IPS-15b (cell line): ENCODE results near the gene ZSWIM9.

Experiments
- H3K27me3 ChIP-seq: one replicate; pipeline ENCODE4 v1.6.1; 2013; ENCODE audit warnings: low read length; ENCODE audit not compliant: control insufficient read depth, insufficient read depth
- H3K36me3 ChIP-seq: one replicate; pipeline ENCODE4 v1.6.1; 2013; ENCODE audit warnings: low read length; ENCODE audit not compliant: control insufficient read depth, insufficient read depth
- H3K4me1 ChIP-seq: one replicate; pipeline ENCODE4 v1.6.1; 2013; ENCODE audit warnings: mild to moderate bottlenecking, low read length; ENCODE audit not compliant: control insufficient read depth, insufficient read depth
- H3K4me3 ChIP-seq: one replicate; pipeline ENCODE4 v1.5.1; 2013; ENCODE audit warnings: low read depth, low read length
- H3K9ac ChIP-seq: one replicate; pipeline ENCODE4 v1.6.1; 2013; ENCODE audit warnings: low read depth, mild to moderate bottlenecking, low read length
- H3K9me3 ChIP-seq: one replicate; pipeline ENCODE4 v1.6.1; 2013; ENCODE audit warnings: mild to moderate bottlenecking, low read length; ENCODE audit not compliant: control insufficient read depth, insufficient read depth

The ZSWIM9 gene

DNA sequence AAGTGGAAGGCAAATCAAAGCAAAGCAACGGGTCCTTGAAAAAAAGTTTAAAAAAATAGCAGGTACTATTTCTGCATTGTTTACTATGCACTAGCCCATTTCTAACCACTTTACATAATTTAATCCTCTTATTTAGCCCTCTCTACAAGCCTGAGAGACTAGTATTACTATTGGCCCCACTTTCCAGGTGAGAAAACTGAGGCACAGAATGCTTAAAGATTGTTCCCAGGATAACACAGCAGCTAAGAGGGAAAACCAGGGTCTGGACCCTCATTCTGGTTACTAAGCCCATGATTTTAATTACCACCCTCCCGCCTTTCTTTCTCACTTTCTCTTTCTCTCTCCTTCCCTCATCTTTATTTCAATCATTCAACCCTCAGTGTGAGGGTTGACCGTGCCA, 5.7 kb downstream of the ZSWIM9 start:
- Histone ChIP-seq H3K4me1 (no peaks in the 10 kb centered on the region), H3K9me3 (no peaks in the 10 kb centered on the region), H3K27me3 (no peaks in the 10 kb centered on the region), H3K36me3 (peaks cover 10% of the 10 kb centered on the region), H3K4me3 (no peak overlapping the region), H3K9ac (no peak overlapping the region)

DNA sequence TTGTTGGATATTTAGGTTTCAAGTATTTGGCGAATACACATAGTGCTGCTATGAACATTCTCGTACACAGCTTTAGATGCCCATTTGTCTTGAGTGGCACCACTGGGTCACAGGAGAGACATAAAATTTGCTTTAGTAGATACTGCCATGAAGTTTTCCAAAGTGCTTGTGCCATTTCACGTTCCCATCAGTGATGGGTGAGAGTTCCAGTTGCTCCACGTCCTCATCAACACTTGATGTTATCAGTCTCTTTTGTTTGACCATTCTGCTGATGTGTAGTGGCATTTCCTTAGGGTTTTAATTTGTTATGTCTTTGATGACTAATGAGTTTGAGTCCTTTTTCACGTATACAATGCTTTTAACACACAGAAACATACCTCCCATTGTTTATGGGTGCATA, 11.0 kb downstream of the ZSWIM9 start:
- Histone ChIP-seq H3K36me3 (peaks cover 3% of the 10 kb centered on the region), H3K9ac (no peak overlapping the region), H3K27me3 (no peaks in the 10 kb centered on the region), H3K9me3 (peaks cover 5% of the 10 kb centered on the region), H3K4me1 (no peaks in the 10 kb centered on the region), H3K4me3 (no peak overlapping the region)

DNA sequence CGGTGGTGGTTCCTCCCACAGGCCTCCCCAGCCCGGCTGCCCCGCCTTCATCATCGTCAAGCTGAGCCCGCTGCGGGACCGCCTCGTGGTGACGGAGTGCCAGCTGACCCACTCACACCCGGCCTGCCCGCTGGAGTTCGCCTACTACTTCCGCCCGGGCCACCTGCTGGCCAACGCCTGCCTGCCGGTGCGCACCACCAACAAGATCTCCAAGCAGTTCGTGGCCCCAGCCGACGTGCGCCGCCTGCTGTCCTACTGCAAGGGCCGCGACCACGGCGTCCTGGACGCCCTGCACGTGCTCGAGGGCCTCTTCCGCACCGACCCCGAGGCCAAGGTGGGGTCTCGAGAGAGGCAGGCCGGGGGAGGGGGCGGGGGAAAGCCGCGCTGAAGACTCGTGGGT, 12.0 kb downstream of the ZSWIM9 start:
- Histone ChIP-seq H3K9me3 (peaks cover 5% of the 10 kb centered on the region), H3K36me3 (peaks cover 3% of the 10 kb centered on the region), H3K27me3 (no peaks in the 10 kb centered on the region), H3K4me1 (no peaks in the 10 kb centered on the region), H3K9ac (no peak overlapping the region), H3K4me3 (no peak overlapping the region)

DNA sequence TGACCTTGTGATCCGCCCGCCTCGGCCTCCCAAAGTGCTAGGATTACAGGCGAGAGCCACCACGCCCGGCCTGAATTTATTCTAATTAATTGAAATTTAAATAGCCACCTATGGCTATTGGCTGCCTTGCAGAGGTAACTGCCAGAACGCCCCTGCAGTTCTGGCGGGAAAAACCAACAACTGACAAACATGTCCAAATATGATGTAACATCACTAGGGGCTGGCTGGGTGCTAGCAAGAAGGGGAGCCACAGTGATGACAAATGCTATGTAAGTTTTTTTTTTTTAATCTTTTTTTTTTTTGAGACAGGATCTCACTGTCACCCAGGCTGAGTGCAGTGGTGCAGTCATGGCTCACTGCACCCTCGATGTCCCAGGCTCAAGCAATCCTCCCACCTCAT, 12.9 kb downstream of the ZSWIM9 start:
- no peaks in the 10 kb centered on the region for H3K27me3 ChIP-seq
- no peak overlapping the region for H3K9ac ChIP-seq
- H3K4me1 ChIP-seq: no peaks in the 10 kb centered on the region
- H3K4me3 ChIP-seq: no peak overlapping the region
- H3K9me3 ChIP-seq: peaks cover 5% of the 10 kb centered on the region
- H3K36me3 ChIP-seq: peaks cover 3% of the 10 kb centered on the region

DNA sequence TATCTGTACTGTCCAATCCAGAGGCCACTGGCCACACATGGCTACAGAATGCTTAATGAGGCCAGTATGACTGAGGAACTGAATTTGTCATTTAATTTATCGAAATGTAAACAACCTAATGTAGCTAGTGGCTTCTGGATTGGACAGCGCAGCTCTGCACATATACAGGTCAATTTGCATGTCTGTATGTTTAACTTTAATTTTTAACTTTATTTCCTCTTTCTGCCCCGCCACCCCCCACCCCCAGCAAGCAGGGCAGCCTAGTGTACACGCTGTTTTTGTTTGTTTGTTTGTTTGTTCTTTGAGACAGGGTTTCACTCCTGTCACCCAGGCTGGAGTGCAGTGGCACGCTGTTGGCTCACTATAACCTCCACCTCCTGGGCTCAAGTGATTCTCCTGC, 15.5 kb downstream of the ZSWIM9 start:
- H3K36me3 ChIP-seq: no peaks in the 10 kb centered on the region
- peaks cover 5% of the 10 kb centered on the region for H3K9me3 ChIP-seq
- H3K4me1 ChIP-seq: no peaks in the 10 kb centered on the region
- H3K9ac ChIP-seq: no peak overlapping the region
- no peak overlapping the region for H3K4me3 ChIP-seq
- H3K27me3 ChIP-seq: no peaks in the 10 kb centered on the region

DNA sequence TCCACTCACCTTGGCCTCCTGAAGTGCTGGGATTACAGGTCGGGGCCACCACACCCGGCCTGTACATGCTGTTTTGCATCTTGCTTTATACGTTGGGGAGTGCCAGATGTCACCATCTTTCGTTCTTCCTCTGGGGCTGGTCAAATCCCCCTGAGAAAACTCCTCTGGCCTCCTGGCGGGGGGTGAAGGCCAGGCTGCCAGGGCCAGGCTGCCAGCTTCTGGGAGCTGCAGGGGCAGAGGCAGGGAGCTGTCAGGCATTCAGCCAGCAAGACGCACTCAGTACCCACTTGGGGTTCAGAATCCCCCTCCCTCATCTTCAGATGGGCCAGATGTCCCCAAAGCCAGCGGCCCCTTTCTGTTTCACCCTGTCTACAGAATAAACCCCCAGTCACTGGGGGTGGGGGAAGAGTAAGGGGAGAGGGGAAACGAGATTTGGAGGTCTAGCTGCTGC, 16.1 kb downstream of the ZSWIM9 start:
- no peaks in the 10 kb centered on the region for H3K4me1 ChIP-seq
- H3K9me3 ChIP-seq: peaks cover 3% of the 10 kb centered on the region
- H3K27me3 ChIP-seq: no peaks in the 10 kb centered on the region
- no peak overlapping the region for H3K9ac ChIP-seq
- no peak overlapping the region for H3K4me3 ChIP-seq
- H3K36me3 ChIP-seq: no peaks in the 10 kb centered on the region

DNA sequence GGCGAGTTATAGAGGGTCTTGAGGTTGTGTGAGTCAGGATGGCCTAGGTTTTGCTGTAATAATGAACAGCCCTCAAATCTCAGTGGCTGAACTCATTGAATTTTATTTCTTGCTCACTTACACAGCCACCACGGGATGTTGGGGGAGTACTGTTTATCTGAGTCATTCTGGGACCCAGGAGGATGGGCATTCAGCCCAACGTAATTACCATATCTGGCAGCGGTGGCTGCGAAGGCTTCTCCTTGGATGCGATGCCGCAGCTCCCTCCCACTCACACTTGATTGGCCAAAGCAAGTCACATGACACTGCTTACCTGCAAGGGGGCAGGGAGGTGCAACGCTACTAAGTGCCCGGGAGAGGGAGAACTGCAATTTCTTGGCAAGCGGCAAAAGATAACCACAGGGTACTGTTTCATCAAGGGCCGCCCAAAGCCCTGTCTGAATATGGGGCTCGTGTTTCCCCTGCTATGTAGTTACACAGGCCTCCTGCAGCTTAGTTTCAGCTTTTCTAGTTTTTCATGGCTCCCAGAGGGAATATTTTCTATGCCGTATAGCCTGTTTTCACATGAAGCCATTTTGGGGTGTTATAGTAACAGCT, 19.9 kb downstream of the ZSWIM9 start:
- Histone ChIP-seq H3K27me3 (no peaks in the 10 kb centered on the region), H3K9ac (no peak overlapping the region), H3K4me1 (no peaks in the 10 kb centered on the region), H3K36me3 (no peaks in the 10 kb centered on the region), H3K9me3 (no peaks in the 10 kb centered on the region), H3K4me3 (peak overlapping the region; percentile 6)

DNA sequence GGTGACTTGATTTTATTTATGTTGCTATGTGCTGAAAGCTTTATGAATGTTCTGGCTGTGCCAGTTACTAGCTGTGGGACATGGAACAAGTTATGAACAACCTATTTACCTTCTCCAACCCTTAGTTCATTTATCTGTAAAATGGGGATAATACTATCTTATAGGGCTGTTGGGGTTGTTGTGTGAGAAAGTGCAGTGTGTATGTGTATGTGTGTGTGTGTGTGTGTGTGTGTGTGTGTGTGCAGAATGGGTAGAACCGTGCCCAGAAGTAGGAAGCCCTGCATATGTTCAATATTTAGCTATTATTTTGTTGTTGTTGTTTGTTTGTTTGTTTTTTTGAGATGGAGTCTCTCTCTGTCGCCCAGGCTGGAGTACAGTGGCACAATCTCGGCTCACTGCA, 20.4 kb downstream of the ZSWIM9 start:
- no peaks in the 10 kb centered on the region for H3K9me3 ChIP-seq
- no peaks in the 10 kb centered on the region for H3K36me3 ChIP-seq
- H3K9ac ChIP-seq: no peak overlapping the region
- no peaks in the 10 kb centered on the region for H3K4me1 ChIP-seq
- H3K4me3 ChIP-seq: peak overlapping the region; percentile 4
- no peaks in the 10 kb centered on the region for H3K27me3 ChIP-seq

DNA sequence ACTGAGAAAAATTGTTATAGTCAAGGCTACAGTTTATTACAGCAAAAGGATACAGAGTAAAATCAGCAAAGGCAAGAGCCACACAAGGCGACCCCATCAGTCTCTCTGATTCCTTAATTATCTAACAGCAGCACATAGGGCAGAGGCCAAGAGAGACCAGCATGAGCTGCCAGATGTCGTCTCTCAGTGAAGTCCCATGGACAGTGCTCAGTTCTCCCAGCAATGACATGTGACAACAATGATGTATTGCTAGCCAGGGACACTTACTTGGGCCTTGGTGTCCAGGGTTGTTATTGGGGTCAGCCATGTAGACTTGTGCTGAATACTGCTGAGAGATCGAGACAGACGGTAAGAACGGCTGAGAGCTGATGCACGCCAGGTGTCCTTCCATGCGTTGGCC, 22.3 kb downstream of the ZSWIM9 start:
- no peak overlapping the region for H3K9ac ChIP-seq
- no peaks in the 10 kb centered on the region for H3K36me3 ChIP-seq
- no peaks in the 10 kb centered on the region for H3K4me1 ChIP-seq
- no peak overlapping the region for H3K4me3 ChIP-seq
- no peaks in the 10 kb centered on the region for H3K27me3 ChIP-seq
- no peaks in the 10 kb centered on the region for H3K9me3 ChIP-seq

DNA sequence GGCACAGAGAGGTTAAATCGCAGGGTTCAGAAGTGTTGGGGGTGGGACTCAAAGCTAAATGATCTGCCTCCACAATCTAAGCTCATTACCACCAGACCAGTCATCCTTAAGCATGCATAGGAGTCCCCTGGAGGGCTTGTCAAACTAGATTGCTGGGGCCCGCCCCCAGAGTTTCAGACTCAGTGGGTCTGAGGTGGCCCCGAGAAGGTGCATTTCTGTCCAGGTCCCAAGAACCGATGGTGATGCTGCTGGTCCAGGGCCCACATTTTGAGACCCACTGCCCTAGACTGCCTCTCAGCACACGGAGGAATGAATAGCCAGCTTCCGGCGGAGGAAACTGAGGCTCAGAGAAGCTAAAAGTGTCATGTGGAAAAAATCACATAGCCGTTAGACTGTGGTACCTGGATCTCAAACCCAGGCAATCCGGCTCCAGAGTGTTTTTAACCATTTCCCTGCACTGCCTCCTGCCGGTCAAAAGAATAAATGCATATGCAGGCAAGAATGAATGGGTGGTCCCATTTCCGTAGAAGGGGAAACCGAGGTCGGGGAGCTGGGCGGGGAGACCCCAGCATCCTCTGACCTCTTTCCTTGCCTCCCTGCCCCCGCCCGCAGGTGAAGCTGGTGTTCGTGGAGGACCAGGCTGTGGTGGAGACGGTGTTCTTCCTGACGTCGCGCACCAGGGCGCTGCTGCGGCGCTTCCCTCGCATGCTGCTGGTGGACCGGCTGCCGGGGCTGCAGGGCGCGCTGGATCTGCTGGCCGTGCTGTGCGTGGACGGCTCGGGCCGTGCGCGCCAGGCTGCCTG, 23.8 kb downstream of the ZSWIM9 start:
- Histone ChIP-seq H3K9ac (no peak overlapping the region), H3K4me1 (no peaks in the 10 kb centered on the region), H3K4me3 (no peak overlapping the region), H3K9me3 (no peaks in the 10 kb centered on the region), H3K36me3 (no peaks in the 10 kb centered on the region), H3K27me3 (no peaks in the 10 kb centered on the region)

DNA sequence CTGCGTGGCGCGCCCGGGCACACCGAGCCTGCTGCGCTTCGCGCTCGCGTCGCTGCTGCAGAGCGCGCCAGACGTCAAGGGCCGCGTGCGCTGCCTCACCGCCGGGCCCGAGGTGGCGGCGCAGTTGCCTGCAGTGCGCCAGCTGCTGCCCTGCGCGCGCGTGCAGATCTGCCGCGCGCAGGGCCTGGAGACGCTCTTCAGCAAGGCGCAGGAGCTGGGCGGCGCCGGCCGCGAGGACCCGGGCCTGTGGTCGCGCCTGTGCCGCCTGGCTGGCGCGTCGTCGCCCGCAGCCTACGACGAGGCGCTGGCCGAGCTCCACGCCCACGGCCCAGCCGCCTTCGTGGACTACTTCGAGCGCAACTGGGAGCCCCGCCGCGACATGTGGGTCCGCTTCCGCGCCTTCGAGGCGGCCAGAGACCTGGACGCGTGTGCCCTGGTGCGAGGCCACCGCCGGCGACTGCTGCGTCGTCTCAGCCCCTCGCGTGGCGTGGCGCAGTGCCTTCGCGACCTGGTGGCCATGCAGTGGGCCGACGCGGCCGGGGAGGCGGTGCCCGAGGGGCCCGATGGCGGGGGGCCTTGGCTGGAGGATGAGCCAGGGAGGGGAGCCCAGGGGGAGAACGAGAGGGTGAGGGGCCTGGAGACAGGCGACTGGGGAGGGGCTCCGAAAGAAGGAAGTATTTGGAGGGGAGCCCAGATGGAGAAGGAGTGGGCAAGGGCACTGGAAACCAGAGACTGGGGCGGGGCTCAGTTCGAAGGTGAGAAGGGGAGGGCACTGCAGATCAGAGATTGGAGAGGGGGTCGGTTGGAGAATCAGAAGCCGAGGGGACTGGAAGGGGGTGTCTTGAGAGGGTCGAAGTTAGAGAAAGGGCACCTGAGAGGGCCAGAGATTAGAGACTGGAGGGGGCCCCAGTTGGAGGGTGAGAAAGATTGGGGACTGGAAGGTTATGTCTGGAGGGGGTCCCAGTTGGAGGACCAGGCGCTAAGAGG, 24.7 kb downstream of the ZSWIM9 start:
- Histone ChIP-seq H3K36me3 (no peaks in the 10 kb centered on the region), H3K27me3 (no peaks in the 10 kb centered on the region), H3K9ac (no peak overlapping the region), H3K4me3 (no peak overlapping the region), H3K9me3 (no peaks in the 10 kb centered on the region), H3K4me1 (no peaks in the 10 kb centered on the region)
